Mucosa of rectum (tissue), 2 donors: ENCODE results near the gene CNGA3.
"Not testable (repeated sequence)": the region's sequence is repeated elsewhere in the genome, so short reads cannot be mapped to it uniquely, and the experiment has no call there.

ENCODE experiments used
- H3K27ac ChIP-seq, 2 donors: one replicate each; pipeline ENCODE4 v1.7.0; 2013; ENCODE audit warnings: inconsistent platforms in 2 of 2, low read depth in 2 of 2, low read length in 2 of 2
- H3K27me3 ChIP-seq, 2 donors: one replicate each; pipeline ENCODE4 v1.7.0; 2013; ENCODE audit warnings: low read length in 2 of 2; ENCODE audit not compliant: control insufficient read depth in 2 of 2, insufficient read depth in 2 of 2
- H3K36me3 ChIP-seq, 2 donors: one replicate each; pipeline ENCODE4 v1.7.0; 2013; ENCODE audit warnings: low read length in 2 of 2; ENCODE audit not compliant: control insufficient read depth in 2 of 2, insufficient read depth in 2 of 2
- H3K4me1 ChIP-seq, 2 donors: one replicate each; pipeline ENCODE4 v1.7.0; 2013; ENCODE audit warnings: low read length in 2 of 2, mild to moderate bottlenecking in 1 of 2; ENCODE audit not compliant: control insufficient read depth in 2 of 2, insufficient read depth in 2 of 2
- H3K4me3 ChIP-seq, 2 donors: one replicate each; pipeline ENCODE4 v1.7.0; 2013; ENCODE audit warnings: low read length in 2 of 2
- H3K9ac ChIP-seq, 2 donors: one replicate each; pipeline ENCODE4 v1.7.0; 2013; ENCODE audit warnings: low read length in 2 of 2, low read depth in 1 of 2, mild to moderate bottlenecking in 1 of 2
- H3K9me3 ChIP-seq, 2 donors: one replicate each; pipeline ENCODE4 v1.7.0; 2013; ENCODE audit warnings: low read length in 2 of 2; ENCODE audit not compliant: control insufficient read depth in 2 of 2
- donor health status: healthy.
- donor health status: Normal muscosa, but diverticular disease.

Gene CNGA3

DNA sequence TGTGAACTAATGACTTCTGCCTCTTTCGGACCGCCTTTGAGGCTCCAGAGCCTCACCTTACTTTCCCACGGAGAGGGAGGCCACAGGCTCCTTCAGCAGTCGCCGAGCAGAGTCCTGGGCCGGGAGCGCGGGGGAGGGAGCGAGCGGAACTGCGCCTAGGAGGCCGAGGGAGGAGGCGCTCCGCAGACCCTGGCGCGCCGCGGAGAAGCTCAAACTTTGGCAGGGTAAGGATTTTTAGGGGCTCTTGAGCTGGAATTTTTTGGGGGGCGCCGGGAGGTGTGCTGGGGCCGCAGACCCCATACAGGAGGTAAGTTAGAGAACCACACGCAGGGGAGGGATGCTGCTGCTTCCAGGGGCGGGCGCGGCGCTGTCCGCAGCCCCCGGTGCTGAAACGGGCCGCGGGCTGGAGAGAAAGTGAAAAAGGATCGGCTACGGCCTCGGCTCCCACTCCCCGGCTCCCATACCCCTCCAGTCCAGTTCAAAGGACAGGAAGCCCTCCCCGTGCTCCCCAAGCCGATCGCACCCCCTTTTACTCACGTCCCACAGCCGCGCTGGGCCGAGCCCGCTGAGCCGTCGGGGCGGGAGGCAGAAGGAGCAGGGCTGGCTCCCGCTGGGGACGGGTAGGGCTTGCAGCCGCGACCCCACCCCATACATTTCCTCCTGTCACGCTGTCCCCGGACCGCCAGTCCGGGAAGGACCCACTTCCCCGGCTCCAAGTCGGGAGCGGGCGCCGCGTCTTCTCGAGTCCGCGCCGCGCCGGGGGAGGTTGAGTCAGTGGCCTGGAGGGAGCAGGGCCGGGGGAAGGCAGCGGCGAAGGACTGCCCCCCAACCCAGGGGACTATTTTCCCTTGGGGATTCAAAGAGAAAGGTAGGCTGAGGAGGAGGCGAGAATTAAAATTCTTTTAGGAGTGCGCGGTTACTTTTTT lies at the start of gene CNGA3:
Gene CNGA3 (plus strand): TSS at position 146 of the 926 bp plus-strand sequence. CDS start 23,520 bp downstream, outside the sequence.
- Histone ChIP-seq H3K27ac (no peak within 1 kb of the TSS), H3K4me3 (peak within 1 kb of the TSS in 1 of 2 donors; percentile 27), H3K36me3 (no peaks in the 10 kb centered on the region), H3K9ac (no peak within 1 kb of the TSS), H3K9me3 (no peaks in the 10 kb centered on the region), H3K4me1 (no peaks in the 10 kb centered on the region), H3K27me3 (peaks cover 32% of the 10 kb centered on the region in 2 donors)

- Histone ChIP-seq H3K36me3 (no peaks in the 10 kb centered on the region), H3K4me1 (peaks cover 15 to 24% of the 10 kb centered on the region in 2 donors), H3K27ac (peak overlapping the region; percentile 84 to 88), H3K4me3 (no peak overlapping the region), H3K9me3 (no peaks in the 10 kb centered on the region), H3K27me3 (no peaks in the 10 kb centered on the region), H3K9ac (peak overlapping the region in 1 of 2 donors; percentile 56)
These were observed 48.2 kb upstream of the CNGA3 start for GRCh38 chr2:98297817-98298682.

DNA sequence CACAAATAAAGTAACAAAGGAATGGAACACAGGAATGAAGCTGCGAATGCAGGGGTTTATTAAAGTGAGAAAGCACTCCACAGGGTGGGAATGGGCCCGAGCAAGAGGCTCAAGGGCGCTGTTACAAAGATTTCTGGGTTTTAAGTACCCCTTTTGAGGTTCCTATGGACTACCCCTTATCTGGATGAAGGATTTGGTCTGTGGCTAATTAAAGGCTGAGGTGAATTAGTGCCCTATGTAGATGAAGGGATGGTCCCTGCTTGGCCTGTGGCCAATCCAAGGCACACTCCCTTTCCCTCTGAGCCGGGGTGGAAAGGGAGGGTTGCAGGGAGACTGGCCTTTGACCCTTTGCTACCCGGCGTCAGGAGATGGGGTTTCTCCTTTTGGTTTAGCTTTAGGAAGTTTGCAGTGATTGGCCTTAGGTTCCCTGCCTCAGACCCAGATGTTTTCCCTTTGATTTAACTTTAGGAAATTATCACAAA lies 47.5 kb upstream of the CNGA3 start:
- H3K27me3 ChIP-seq = no peaks in the 10 kb centered on the region
- peaks cover 15 to 24% of the 10 kb centered on the region in 2 donors for H3K4me1 ChIP-seq
- H3K36me3 ChIP-seq = no peaks in the 10 kb centered on the region
- H3K27ac ChIP-seq = peak overlapping the region; percentile 84 to 88
- peak overlapping the region; percentile 38 to 56 for H3K9ac ChIP-seq
- peak overlapping the region in 1 of 2 donors; percentile 29 for H3K4me3 ChIP-seq
- H3K9me3 ChIP-seq = no peaks in the 10 kb centered on the region

DNA sequence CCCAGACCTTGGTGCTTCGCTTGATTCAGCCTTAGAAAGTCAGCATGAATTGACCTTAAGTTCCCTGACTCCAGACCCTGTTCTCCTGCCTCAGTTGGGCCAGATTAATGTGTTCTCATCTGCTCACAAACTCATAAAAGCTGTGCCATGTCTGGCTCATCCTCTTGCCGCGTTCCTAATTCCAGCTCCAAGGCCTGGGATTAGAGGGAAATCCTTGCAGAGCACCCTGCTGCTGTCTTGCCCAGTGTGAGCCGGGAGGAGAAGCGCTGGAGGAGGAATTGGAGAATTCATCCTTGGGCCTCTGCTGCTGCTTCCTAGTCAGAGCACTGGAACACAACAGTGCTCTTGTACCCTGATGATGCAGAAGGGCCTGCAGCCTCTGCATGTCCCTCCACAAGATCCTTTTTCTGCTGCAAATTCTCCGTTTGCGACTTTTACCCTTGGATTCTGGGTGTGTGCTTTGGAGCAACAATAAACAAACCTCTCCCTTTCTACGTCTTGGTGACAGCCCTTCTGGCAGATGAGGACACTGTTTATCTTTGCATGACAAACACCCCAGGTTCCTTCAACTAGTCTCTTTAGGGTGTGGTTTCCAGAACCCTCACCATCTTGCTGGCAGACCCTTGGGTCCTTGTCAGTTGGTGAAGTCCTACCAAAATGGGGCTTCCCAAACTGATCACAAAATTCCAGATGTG lies 46.9 kb upstream of the CNGA3 start:
- Histone ChIP-seq H3K9me3 (no peaks in the 10 kb centered on the region), H3K4me3 (peak overlapping the region in 1 of 2 donors; percentile 29), H3K27me3 (peaks cover 0 to under 1% of the 10 kb centered on the region in 2 donors), H3K36me3 (no peaks in the 10 kb centered on the region), H3K9ac (peak overlapping the region; percentile 38 to 56), H3K4me1 (peaks cover 15 to 24% of the 10 kb centered on the region in 2 donors), H3K27ac (peak overlapping the region; percentile 84 to 88)

- Histone ChIP-seq H3K4me1 (peaks cover 15 to 24% of the 10 kb centered on the region in 2 donors), H3K4me3 (no peak overlapping the region), H3K27ac (peak overlapping the region; percentile 84 to 88), H3K27me3 (peaks cover 0 to 5% of the 10 kb centered on the region in 2 donors), H3K9me3 (no peaks in the 10 kb centered on the region), H3K36me3 (no peaks in the 10 kb centered on the region), H3K9ac (peak overlapping the region in 1 of 2 donors; percentile 56)
These were observed 45.9 kb upstream of the CNGA3 start for GRCh38 chr2:98300141-98300874.

- H3K27ac ChIP-seq = no peak overlapping the region
- peaks cover 15 to 24% of the 10 kb centered on the region in 2 donors for H3K4me1 ChIP-seq
- no peak overlapping the region for H3K9ac ChIP-seq
- no peak overlapping the region for H3K4me3 ChIP-seq
- no peaks in the 10 kb centered on the region for H3K36me3 ChIP-seq
- H3K27me3 ChIP-seq = peaks cover 0 to 5% of the 10 kb centered on the region in 2 donors
- no peaks in the 10 kb centered on the region for H3K9me3 ChIP-seq
These were observed 44.8 kb upstream of the CNGA3 start for GRCh38 chr2:98301469-98301868.

- H3K27ac ChIP-seq = peak overlapping the region; percentile 82 to 88
These were observed 39.0 kb upstream of the CNGA3 start for GRCh38 chr2:98307131-98307696.

GRCh38 chr2:98308068-98308467 lies 38.2 kb upstream of the CNGA3 start:
- Histone ChIP-seq H3K4me1 (peaks cover 8 to 10% of the 10 kb centered on the region in 2 donors), H3K27me3 (peaks cover 0 to 7% of the 10 kb centered on the region in 2 donors), H3K9me3 (no peaks in the 10 kb centered on the region), H3K36me3 (no peaks in the 10 kb centered on the region), H3K4me3 (peak overlapping the region in 1 of 2 donors; percentile 3), H3K9ac (peak overlapping the region; percentile 5 to 38), H3K27ac (peak overlapping the region; percentile 49 to 82)

More at GRCh38 chr2:98307131-98307696, 39.0 kb upstream of the CNGA3 start:
- Histone ChIP-seq H3K4me1 (peaks cover 8 to 10% of the 10 kb centered on the region in 2 donors), H3K9ac (peak overlapping the region in 1 of 2 donors; percentile 39)
- H3K9me3 ChIP-seq, H3K27me3 ChIP-seq, H3K4me3 ChIP-seq, H3K36me3 ChIP-seq: not testable (repeated sequence)

DNA sequence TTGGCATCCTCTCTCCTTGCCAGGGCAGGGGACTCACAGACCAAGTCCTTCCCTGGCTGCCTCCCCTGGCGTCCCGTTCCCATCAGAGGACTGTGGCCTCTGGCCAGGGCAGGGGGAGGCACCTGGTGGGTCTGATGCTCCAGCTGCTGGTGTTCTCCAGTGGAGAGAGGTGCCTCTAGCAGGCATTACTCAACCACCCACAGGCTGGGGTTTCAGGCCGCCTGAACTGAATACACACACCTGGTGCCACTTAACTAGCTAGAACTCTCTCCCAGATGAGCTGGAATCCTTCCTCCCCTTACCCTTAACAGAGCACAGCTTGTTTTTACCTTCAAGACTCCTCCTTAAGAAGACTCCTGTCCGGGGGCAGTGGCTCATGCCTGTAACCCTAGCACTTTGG lies 37.7 kb upstream of the CNGA3 start:
- Histone ChIP-seq H3K4me3 (no peak overlapping the region), H3K9me3 (no peaks in the 10 kb centered on the region), H3K27me3 (peaks cover 0 to 7% of the 10 kb centered on the region in 2 donors), H3K4me1 (peaks cover 8 to 10% of the 10 kb centered on the region in 2 donors), H3K36me3 (no peaks in the 10 kb centered on the region), H3K9ac (peak overlapping the region; percentile 5 to 38), H3K27ac (peak overlapping the region; percentile 49 to 82)
